Mesothelial cell of epicardium (in vitro differentiated cells): ENCODE results near the gene CHMP4B. TPM values are rescaled to one million over a fixed set of nuclear protein-coding genes. Genes with fewer than 3 reads are reported as not detected.

Experiments used
- DNase-seq, 2 experiments: peaks; one replicate each; pipeline ENCODE4 v3.0.0; 2021; ENCODE audit warnings: low spot score in 2 of 2; ENCODE audit not compliant: unreplicated experiment in 2 of 2
- H3K27ac Mint-ChIP-seq: 2 replicates; pipeline ENCODE4 v1.8.0; 2021; ENCODE audit warnings: mixed read lengths
- H3K27me3 Mint-ChIP-seq: 2 replicates; pipeline ENCODE4 v1.8.0; 2021; ENCODE audit warnings: low read depth, mixed read lengths
- H3K36me3 Mint-ChIP-seq: 2 replicates; pipeline ENCODE4 v1.8.0; 2021; ENCODE audit warnings: mixed read lengths
- H3K4me1 Mint-ChIP-seq: 2 replicates; pipeline ENCODE4 v1.8.0; 2021; ENCODE audit warnings: mixed read lengths
- H3K4me3 Mint-ChIP-seq: 2 replicates; pipeline ENCODE4 v1.8.0; 2021; ENCODE audit warnings: mild to moderate bottlenecking, moderate library complexity, mixed read lengths
- H3K9me3 Mint-ChIP-seq: 2 replicates; pipeline ENCODE4 v1.8.0; 2021; ENCODE audit warnings: mixed read lengths
- total RNA-seq: library from RNA; stranded (reverse); gene quantifications from 3 replicates; pipeline ENCODE4 v1.2.1, GENCODE V29; 2021
- TF ChIP-seq, protein P1 (sequence below): fragments of 200-600 bp; sonication (generic); IDR thresholded peaks from one replicate; pipeline ENCODE4 v1.5.0; 2021; ENCODE audit warnings: antibody characterized with exemption; ENCODE audit not compliant: unreplicated experiment

CHMP4B gene
- total RNA-seq, 1 donor from 2014 or later: 76.9 TPM

DNA sequence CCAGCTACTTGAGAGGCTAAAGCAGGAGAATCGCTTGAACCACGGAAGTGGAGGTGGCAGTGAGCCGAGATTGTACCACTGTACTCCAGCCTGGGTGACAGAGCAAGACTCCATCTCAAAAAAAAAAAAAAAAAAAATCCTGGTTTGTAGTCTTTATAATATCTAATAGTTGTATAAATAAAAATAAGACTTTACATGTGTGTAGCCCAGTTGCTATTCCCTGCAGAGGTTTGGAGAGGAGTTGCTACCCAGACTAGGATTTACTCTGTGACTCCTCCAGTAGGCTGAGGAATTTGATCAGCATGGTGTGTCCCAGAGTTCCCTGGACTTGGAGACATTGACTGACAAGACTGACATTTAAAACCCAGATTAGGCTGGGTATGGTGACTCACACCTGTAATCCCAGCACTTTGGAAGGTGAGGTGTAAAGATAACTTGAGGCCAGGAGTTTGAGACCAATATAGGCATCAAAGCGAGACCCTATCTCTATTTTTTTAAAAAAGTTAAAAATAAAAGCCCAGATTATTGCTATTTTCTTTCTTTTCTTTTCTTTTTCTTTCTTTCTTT lies 10.2 kb downstream of the CHMP4B start:
- TF ChIP-seq, protein P1, sequence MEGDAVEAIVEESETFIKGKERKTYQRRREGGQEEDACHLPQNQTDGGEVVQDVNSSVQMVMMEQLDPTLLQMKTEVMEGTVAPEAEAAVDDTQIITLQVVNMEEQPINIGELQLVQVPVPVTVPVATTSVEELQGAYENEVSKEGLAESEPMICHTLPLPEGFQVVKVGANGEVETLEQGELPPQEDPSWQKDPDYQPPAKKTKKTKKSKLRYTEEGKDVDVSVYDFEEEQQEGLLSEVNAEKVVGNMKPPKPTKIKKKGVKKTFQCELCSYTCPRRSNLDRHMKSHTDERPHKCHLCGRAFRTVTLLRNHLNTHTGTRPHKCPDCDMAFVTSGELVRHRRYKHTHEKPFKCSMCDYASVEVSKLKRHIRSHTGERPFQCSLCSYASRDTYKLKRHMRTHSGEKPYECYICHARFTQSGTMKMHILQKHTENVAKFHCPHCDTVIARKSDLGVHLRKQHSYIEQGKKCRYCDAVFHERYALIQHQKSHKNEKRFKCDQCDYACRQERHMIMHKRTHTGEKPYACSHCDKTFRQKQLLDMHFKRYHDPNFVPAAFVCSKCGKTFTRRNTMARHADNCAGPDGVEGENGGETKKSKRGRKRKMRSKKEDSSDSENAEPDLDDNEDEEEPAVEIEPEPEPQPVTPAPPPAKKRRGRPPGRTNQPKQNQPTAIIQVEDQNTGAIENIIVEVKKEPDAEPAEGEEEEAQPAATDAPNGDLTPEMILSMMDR: no peak
- Mint-ChIP-seq H3K4me3 (no peak overlapping the region), H3K27me3 (no peaks in the 10 kb centered on the region), H3K36me3 (peaks cover 4% of the 10 kb centered on the region), H3K4me1 (peaks cover 43% of the 10 kb centered on the region), H3K9me3 (no peaks in the 10 kb centered on the region), H3K27ac (no peak overlapping the region)
- no peak for DNase-seq

DNA sequence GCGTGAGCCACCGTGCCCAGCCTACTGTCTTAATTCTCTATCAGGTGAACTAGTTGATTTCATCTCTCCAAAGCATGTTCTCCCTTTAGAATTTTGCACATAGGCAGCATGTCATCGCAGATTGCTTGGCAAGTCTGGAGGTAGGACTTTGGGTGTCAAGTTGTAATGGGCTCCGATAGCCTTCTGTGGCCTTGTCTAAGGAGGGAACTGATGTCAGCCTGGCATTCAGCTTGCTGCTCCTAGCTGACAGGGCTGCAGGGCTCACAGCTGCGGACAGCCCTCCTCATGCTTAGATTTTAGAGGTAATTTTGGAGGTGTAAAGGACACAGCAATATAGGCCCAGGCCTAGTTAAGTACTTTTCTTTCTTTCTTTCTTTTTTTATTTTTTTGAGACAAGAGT lies 11.3 kb downstream of the CHMP4B start:
- no peak for DNase-seq
- Mint-ChIP-seq H3K9me3 (no peaks in the 10 kb centered on the region), H3K27ac (no peak overlapping the region), H3K4me1 (peaks cover 45% of the 10 kb centered on the region), H3K36me3 (peaks cover 4% of the 10 kb centered on the region), H3K4me3 (no peak overlapping the region), H3K27me3 (no peaks in the 10 kb centered on the region)
- TF ChIP-seq, protein P1: no peak

DNA sequence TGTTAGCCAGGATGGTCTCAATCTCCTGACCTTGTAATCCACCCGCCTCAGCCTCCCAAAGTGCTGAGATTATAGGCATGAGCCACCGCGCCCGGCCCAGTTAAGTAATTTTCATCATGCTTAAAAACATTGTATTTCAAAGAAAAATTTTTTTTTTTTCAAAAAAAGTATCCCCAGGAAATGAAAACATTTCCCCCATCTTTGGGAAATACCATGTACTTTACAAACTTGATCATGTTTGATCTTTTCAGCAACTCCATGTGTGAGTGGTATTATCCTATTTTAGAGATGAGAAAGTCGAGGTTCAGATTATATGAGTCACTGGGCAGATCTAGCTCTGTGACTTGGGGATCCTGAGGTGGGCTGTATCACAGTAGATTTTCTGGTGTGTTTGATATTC lies 11.8 kb downstream of the CHMP4B start:
- Mint-ChIP-seq H3K36me3 (peaks cover 4% of the 10 kb centered on the region), H3K27me3 (no peaks in the 10 kb centered on the region), H3K4me3 (no peak overlapping the region), H3K9me3 (no peaks in the 10 kb centered on the region), H3K4me1 (peaks cover 45% of the 10 kb centered on the region), H3K27ac (no peak overlapping the region)
- DNase-seq: no peak
- TF ChIP-seq, protein P1: no peak

DNA sequence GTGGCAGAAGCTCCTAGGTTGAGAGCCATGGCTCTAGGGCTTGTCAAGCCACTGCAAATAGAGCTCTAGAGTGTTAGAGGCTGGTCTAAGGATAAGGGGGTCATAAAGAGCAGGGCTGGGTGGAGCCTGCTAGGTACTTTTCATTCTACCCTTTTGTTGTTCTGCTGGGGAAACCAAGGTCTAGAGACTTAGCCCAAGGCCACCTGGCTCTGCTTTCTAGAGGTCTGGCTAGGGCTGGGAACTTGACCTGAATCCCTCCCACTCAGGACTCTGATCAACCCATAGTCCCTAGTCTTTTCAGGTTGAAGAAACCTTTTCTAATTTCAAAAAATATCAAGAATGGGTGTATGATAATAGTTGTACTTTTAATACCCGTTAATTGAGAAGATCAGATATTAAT lies 13.7 kb downstream of the CHMP4B start:
- Mint-ChIP-seq H3K27ac (no peak overlapping the region), H3K27me3 (no peaks in the 10 kb centered on the region), H3K4me1 (peaks cover 51% of the 10 kb centered on the region)

DNA sequence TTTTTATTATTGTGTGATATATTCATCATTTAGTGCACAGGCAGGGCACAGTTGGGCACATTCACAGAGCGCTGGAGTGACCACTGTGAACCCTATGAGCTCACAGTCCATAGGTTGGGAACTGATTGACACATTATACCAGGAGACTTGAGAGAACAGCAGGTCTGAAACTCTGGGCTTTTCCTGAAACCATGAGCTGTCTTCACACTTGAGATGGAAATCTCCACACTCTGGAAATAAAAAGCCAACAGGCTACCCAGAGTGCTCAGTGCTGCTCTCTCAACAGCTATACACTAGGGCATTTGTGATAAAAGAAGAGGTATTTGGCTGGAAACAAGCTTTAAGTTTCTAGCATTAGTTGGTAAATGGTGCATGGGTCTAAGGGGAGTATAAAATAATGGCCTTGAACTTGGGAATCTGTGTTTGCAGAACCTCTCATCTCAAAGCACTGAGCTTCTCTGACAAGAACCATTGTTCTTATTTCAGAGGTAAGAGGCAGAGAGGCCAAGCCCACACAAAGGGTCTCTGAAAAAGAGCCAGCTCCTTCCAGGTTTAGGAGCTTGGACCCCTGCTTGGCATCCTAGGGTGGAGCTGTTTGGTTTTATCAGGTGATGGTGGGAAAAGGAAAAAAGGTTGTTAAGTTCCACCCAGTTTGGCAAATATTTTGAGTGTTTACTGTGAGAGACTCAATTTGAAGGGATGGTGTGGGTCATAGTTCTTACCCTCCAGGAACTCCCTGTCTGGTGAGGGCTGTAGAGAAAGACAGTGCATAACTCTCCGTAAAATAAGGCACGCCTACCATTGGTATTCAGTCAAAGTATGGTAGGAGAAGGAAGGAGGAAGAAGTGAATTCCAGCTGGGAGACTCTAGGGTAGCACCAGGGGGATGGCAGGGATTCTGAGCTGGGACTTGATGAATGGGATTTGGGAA lies 14.5 kb downstream of the CHMP4B start:
- Mint-ChIP-seq H3K9me3 (no peaks in the 10 kb centered on the region), H3K4me3 (no peak overlapping the region), H3K27me3 (no peaks in the 10 kb centered on the region), H3K27ac (peak overlapping the region; percentile 80), H3K4me1 (peaks cover 55% of the 10 kb centered on the region), H3K36me3 (no peaks in the 10 kb centered on the region)
- DNase-seq: no peak
- TF ChIP-seq, protein P1: no peak

More for the DNA sequence above, 13.7 kb downstream of the CHMP4B start:
- H3K4me3 Mint-ChIP-seq: no peak overlapping the region
- TF ChIP-seq, protein P1: no peak
- no peaks in the 10 kb centered on the region for H3K36me3 Mint-ChIP-seq
- no peaks in the 10 kb centered on the region for H3K9me3 Mint-ChIP-seq
- no peak for DNase-seq
